Trophoblast cell (in vitro differentiated cells and primary cell): ENCODE measurements around the gene BOK.
"Not testable (repeated sequence)": the region's sequence is repeated elsewhere in the genome, so short reads cannot be mapped to it uniquely, and the experiment has no call there.

Source experiments
- DNase-seq, 2 donors: peaks; one replicate each; pipeline ENCODE4 v3.0.0-alpha.2; 2016
- H2AFZ ChIP-seq: 2 replicates; pipeline ENCODE4 v1.6.1; 2013; ENCODE audit warnings: low read length, moderate library complexity, mild to moderate bottlenecking; ENCODE audit not compliant: insufficient read depth, poor library complexity
- H2AK5ac ChIP-seq: 2 replicates; pipeline ENCODE4 v1.6.1; 2013; ENCODE audit warnings: mild to moderate bottlenecking, low read length
- H2BK120ac ChIP-seq: 2 replicates; pipeline ENCODE4 v1.6.1; 2013; ENCODE audit warnings: low read length, mild to moderate bottlenecking, moderate library complexity; ENCODE audit not compliant: insufficient read depth, poor library complexity
- H2BK12ac ChIP-seq: 2 replicates; pipeline ENCODE4 v1.6.1; 2013; ENCODE audit warnings: mild to moderate bottlenecking, low read length, moderate library complexity
- H2BK5ac ChIP-seq: 2 replicates; pipeline ENCODE4 v1.6.1; 2013; ENCODE audit warnings: low read length, low read depth, moderate library complexity, mild to moderate bottlenecking; ENCODE audit not compliant: poor library complexity
- H3K14ac ChIP-seq: 2 replicates; pipeline ENCODE4 v1.6.1; 2013; ENCODE audit warnings: mild to moderate bottlenecking, low read length
- H3K18ac ChIP-seq: 2 replicates; pipeline ENCODE4 v1.6.1; 2013; ENCODE audit warnings: mild to moderate bottlenecking, low read length
- H3K23ac ChIP-seq: 2 replicates; pipeline ENCODE4 v1.6.1; 2013; ENCODE audit warnings: low read length
- H3K27ac ChIP-seq: 2 replicates; pipeline ENCODE4 v1.5.1; 2013; ENCODE audit warnings: low read depth, mild to moderate bottlenecking, inconsistent platforms, low read length, moderate library complexity
- H3K27me3 ChIP-seq: 2 replicates; pipeline ENCODE4 v1.6.1; 2013; ENCODE audit warnings: inconsistent platforms, mild to moderate bottlenecking, low read length, moderate library complexity; ENCODE audit not compliant: insufficient read depth
- H3K36me3 ChIP-seq, 2 experiments: 1 replicate in 1 of 2; 2 replicates in 1 of 2; pipeline ENCODE4 v1.6.1; 2013; ENCODE audit warnings: low read length in 2 of 2, mild to moderate bottlenecking in 2 of 2, moderate library complexity in 1 of 2; ENCODE audit not compliant: insufficient read depth in 2 of 2, control insufficient read depth in 1 of 2
- H3K4ac ChIP-seq: 2 replicates; pipeline ENCODE4 v1.6.1; 2013; ENCODE audit warnings: low read depth, mild to moderate bottlenecking, low read length, moderate library complexity
- H3K4me1 ChIP-seq, 2 experiments: 1 replicate in 1 of 2; 2 replicates in 1 of 2; pipeline ENCODE4 v1.6.1; 2013; ENCODE audit warnings: low read length in 2 of 2, mild to moderate bottlenecking in 2 of 2, moderate library complexity in 1 of 2; ENCODE audit not compliant: insufficient read depth in 2 of 2, control insufficient read depth in 1 of 2
- H3K4me2 ChIP-seq: 2 replicates; pipeline ENCODE4 v1.6.1; 2013; ENCODE audit warnings: inconsistent platforms, mild to moderate bottlenecking, low read length, moderate library complexity
- H3K4me3 ChIP-seq: 2 replicates; pipeline ENCODE4 v1.5.1; 2013; ENCODE audit warnings: mild to moderate bottlenecking, low read depth, low read length, inconsistent platforms
- H3K79me1 ChIP-seq: one replicate; pipeline ENCODE4 v1.6.1; 2013; ENCODE audit warnings: low read length
- H3K79me2 ChIP-seq: 2 replicates; pipeline ENCODE4 v1.6.1; 2013; ENCODE audit warnings: low read length, mild to moderate bottlenecking; ENCODE audit not compliant: control insufficient read depth, insufficient read depth, poor library complexity
- H3K9ac ChIP-seq: 2 replicates; pipeline ENCODE4 v1.6.1; 2013; ENCODE audit warnings: mild to moderate bottlenecking, low read length
- H3K9me3 ChIP-seq: 2 replicates; pipeline ENCODE4 v1.6.1; 2013; ENCODE audit warnings: low read depth, mild to moderate bottlenecking, control low read depth, inconsistent platforms, low read length; ENCODE audit not compliant: insufficient read depth
- H4K12ac ChIP-seq: 2 replicates; pipeline ENCODE4 v1.6.1; 2013; ENCODE audit warnings: low read depth, mild to moderate bottlenecking, low read length, moderate library complexity
- H4K8ac ChIP-seq: 2 replicates; pipeline ENCODE4 v1.6.1; 2013; ENCODE audit warnings: low read depth, mild to moderate bottlenecking, low read length, moderate library complexity
- H4K91ac ChIP-seq: one replicate; pipeline ENCODE4 v1.6.1; 2013; ENCODE audit warnings: low read depth, mild to moderate bottlenecking, low read length, moderate library complexity
- WGBS: extraction: QIAGEN DNeasy Blood & Tissue Kit; methylation state at CpG from one replicate; pipeline ENCODE4 v1.1.7; 2013; ENCODE audit warnings: missing lambda C conversion rate; ENCODE audit not compliant: insufficient read length, insufficient coverage; ENCODE audit errors: extremely low coverage; 5-methylcytosine and 5-hydroxymethylcytosine counted together

Gene BOK

DNA sequence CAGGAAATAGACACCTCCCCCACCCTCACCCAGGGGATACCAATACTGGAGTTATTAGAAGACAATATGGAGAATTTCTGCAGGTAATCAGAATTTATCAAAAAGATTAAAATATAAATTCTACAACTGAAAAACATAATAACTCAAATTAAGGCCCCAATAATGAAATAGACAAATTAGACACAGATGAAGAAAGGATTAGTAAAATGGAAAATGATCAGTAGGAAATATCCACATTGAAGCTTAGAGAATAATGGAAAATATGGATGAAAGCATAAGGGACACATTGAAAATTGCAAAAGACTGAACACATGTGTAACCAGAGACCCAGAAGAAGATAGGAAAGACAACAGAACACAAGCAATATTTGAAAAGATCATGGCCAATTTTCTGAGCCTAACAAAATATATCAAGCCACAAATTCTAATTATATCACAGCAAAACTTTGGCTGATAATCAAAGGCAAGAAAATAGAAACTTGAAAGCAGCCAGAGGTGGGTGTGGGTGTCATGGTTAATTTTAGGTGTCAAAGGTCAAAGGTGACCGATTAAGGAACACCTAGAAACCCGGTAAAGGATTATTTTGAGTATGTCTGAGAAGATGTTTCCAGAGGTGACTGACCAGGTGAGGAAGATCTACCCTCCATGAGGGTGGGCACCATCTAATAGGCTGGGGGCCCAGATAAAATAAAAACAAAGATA is 28.2 kb downstream of the BOK start:
- H2AFZ ChIP-seq, result no peak overlapping the region
- peaks cover 28% of the 10 kb centered on the region for H3K9me3 ChIP-seq
- peaks cover 28% of the 10 kb centered on the region in 2 experiments for H3K36me3 ChIP-seq
- no peak overlapping the region for H2BK12ac ChIP-seq
- DNase-seq, result no peak
- no peak overlapping the region for H3K4ac ChIP-seq
- no peak overlapping the region for H2BK120ac ChIP-seq
- H3K23ac ChIP-seq, result no peak overlapping the region
- H3K14ac ChIP-seq, result no peak overlapping the region
- no peak overlapping the region for H2BK5ac ChIP-seq
- peaks cover 0 to 6% of the 10 kb centered on the region in 2 experiments for H3K4me1 ChIP-seq
- H3K4me3 ChIP-seq, result no peak overlapping the region
- H4K8ac ChIP-seq, result no peak overlapping the region
- no peak overlapping the region for H3K18ac ChIP-seq
- H3K79me2 ChIP-seq, result no peaks in the 10 kb centered on the region
- no peak overlapping the region for H4K12ac ChIP-seq
- H4K91ac ChIP-seq, result no peak overlapping the region
- no peak overlapping the region for H3K9ac ChIP-seq
- no CpG with 5 or more reads among the region's 2 CpGs for WGBS
- H3K4me2 ChIP-seq, result no peak overlapping the region
- no peaks in the 10 kb centered on the region for H3K79me1 ChIP-seq
- no peak overlapping the region for H3K27ac ChIP-seq
- no peaks in the 10 kb centered on the region for H3K27me3 ChIP-seq
- no peak overlapping the region for H2AK5ac ChIP-seq

DNA sequence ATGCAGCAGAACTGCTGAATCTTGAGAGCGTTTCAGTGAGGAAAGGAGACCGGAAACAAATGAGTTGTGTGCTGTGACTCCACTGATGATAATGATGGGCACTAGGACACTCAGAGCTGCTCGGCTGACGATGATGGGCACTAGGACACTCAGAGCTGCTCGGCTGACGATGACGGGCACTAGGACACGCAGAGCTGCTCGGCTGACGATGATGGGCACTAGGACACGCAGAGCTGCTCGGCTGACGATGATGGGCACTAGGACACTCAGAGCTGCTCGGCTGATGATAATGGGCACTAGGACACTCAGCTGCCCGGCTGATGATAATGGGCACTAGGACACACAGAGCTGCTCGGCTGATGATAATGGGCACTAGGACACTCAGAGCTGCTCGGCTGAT is 31.3 kb downstream of the BOK start:
- not testable (repeated sequence) for H3K18ac ChIP-seq, H3K27ac ChIP-seq, H3K27me3 ChIP-seq, H4K12ac ChIP-seq, H3K4me3 ChIP-seq, H4K91ac ChIP-seq, H3K4me2 ChIP-seq, H2BK5ac ChIP-seq, H3K4me1 ChIP-seq, H3K4ac ChIP-seq, H2AK5ac ChIP-seq, H3K9ac ChIP-seq, H3K14ac ChIP-seq, H4K8ac ChIP-seq, H3K79me1 ChIP-seq, H2BK120ac ChIP-seq, H2BK12ac ChIP-seq, DNase-seq, H2AFZ ChIP-seq, H3K79me2 ChIP-seq, H3K23ac ChIP-seq
- no CpG with 5 or more reads among the region's 17 CpGs for WGBS
- Histone ChIP-seq H3K9me3 (peaks cover 16% of the 10 kb centered on the region), H3K36me3 (peaks cover 17 to 26% of the 10 kb centered on the region in 2 experiments)

DNA sequence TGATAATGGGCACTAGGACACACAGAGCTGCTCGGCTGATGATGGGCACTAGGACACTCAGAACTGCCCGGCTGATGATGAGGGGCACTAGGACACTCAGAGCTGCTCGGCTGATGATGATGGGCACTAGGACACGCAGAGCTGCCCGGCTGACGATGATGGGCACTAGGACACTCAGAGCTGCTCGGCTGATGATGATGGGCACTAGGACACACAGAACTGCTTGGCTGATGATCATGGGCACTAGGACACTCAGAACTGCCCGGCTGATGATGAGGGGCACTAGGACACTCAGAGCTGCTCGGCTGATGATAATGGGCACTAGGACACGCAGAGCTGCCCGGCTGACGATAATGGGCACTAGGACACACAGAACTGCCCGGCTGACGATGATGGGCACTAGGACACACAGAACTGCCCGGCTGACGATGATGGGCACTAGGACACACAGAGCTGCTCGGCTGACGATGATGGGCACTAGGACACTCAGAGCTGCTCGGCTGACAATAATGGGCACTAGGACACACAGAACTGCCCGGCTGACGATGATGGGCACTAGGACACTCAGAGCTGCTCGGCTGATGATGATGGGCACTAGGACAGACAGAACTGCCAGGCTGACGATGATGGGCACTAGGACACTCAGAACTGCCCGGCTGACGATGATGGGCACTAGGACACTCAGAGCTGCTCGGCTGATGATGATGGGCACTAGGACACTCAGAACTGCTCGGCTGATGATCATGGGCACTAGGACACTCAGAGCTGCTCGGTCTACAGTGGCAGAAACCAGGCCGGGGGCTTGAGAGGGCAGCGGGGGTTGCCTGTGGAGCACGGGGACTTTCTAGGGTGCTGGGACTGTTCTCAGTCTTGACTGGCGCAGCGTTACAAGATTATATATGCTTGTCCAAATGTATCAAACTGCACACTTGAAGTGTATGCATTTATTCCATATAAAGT is 32.2 kb downstream of the BOK start:
- not testable (repeated sequence) for H2BK120ac ChIP-seq, H3K27me3 ChIP-seq, H4K8ac ChIP-seq, H2BK5ac ChIP-seq, H3K27ac ChIP-seq, H3K4me1 ChIP-seq, H2AFZ ChIP-seq, H3K23ac ChIP-seq, H2AK5ac ChIP-seq, H2BK12ac ChIP-seq, H3K14ac ChIP-seq, H3K79me1 ChIP-seq, H4K12ac ChIP-seq, H3K4me3 ChIP-seq, H4K91ac ChIP-seq, H3K4ac ChIP-seq, H3K4me2 ChIP-seq, DNase-seq, H3K18ac ChIP-seq, H3K9ac ChIP-seq, H3K79me2 ChIP-seq
- Histone ChIP-seq H3K36me3 (peaks cover 16 to 29% of the 10 kb centered on the region in 2 experiments), H3K9me3 (peaks cover 12% of the 10 kb centered on the region)
- no CpG with 5 or more reads among the region's 33 CpGs for WGBS

DNA sequence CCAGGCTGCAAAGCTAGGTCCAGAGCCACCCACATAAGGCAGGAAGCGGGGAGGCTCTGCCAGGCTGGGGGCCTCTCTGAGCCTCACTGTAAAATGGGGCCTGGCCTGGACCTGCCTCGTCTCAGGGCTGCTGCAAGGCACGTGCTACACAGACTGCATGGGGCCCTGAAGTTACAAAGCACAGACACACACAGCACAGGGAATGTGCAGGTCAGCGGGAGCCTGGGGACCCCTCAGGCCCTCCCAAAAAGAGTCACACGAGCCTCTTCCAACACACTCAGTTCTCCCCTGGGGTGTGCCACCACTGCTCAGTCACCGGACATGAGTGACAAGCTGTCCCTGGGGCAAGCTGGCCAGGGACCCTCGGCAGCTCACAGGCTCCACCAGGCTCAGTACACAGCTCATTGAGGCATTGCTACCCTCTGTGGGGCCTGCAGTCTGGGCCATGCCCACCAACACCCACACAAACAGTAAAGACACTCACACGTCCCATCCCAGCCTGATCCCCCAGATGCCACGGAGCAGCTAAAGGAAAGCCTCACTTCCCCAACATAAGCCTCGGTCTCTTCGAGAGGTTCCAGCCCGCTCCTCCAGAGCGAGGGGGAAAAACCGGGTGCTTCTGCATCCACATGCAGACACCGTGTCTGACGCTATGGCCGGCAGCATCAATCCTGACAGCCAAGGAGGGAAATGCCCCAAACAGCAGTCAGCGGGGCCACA is 33.7 kb downstream of the BOK start:
- no peak overlapping the region for H2BK5ac ChIP-seq
- no peak overlapping the region for H3K4me3 ChIP-seq
- H3K79me2 ChIP-seq, result no peaks in the 10 kb centered on the region
- H3K4me1 ChIP-seq, result no peaks in the 10 kb centered on the region
- no peak overlapping the region for H3K9ac ChIP-seq
- no peak overlapping the region for H3K18ac ChIP-seq
- H3K27ac ChIP-seq, result no peak overlapping the region
- H2AFZ ChIP-seq, result no peak overlapping the region
- H3K14ac ChIP-seq, result no peak overlapping the region
- no peaks in the 10 kb centered on the region for H3K79me1 ChIP-seq
- H4K8ac ChIP-seq, result no peak overlapping the region
- H3K4ac ChIP-seq, result no peak overlapping the region
- H3K27me3 ChIP-seq, result no peaks in the 10 kb centered on the region
- no peak overlapping the region for H3K23ac ChIP-seq
- no peak overlapping the region for H2AK5ac ChIP-seq
- H3K4me2 ChIP-seq, result no peak overlapping the region
- no peak overlapping the region for H4K91ac ChIP-seq
- no CpG with 5 or more reads among the region's 18 CpGs for WGBS
- no peak for DNase-seq
- no peak overlapping the region for H2BK12ac ChIP-seq
- peaks cover 9% of the 10 kb centered on the region for H3K9me3 ChIP-seq
- H4K12ac ChIP-seq, result peak overlapping the region; percentile 44
- peaks cover 16 to 27% of the 10 kb centered on the region in 2 experiments for H3K36me3 ChIP-seq
- H2BK120ac ChIP-seq, result no peak overlapping the region
